Right atrium auricular region (tissue), 2 donors: ENCODE measurements around the gene DNAH8. TPM values are rescaled to one million over a fixed set of nuclear protein-coding genes. Genes with fewer than 3 reads are reported as not detected.

ENCODE experiments used
- DNase-seq: peaks from one replicate; pipeline ENCODE4 v3.0.0-alpha.2; 2019; ENCODE audit warnings: low spot score
- H3K27ac ChIP-seq, 2 donors: fragments of 200-600 bp; sonication (generic); 1 replicate in 1 of 2; 2 replicates in 1 of 2; pipeline ENCODE4 v1.5.1; 2016 to 2019
- H3K27me3 ChIP-seq, 2 donors: fragments of 200-600 bp; sonication (generic); one replicate each; pipeline versions ENCODE4 v1.5.1 to v1.6.0; 2017 to 2019
- H3K36me3 ChIP-seq: fragments of 200-600 bp; sonication (generic); one replicate; pipeline ENCODE4 v1.5.1; 2016
- H3K4me1 ChIP-seq, 2 donors: fragments of 200-600 bp; sonication (generic); one replicate each; pipeline versions ENCODE4 v1.5.1 to v1.6.0; 2017 to 2019
- H3K4me3 ChIP-seq, 2 donors: fragments of 200-600 bp; sonication (generic); 1 replicate in 1 of 2; 2 replicates in 1 of 2; pipeline ENCODE4 v1.5.1; 2017 to 2019; ENCODE audit warnings: mild to moderate bottlenecking in 1 of 2, moderate library complexity in 1 of 2
- H3K9me3 ChIP-seq, 2 donors: fragments of 200-600 bp; sonication (generic); one replicate each; pipeline ENCODE4 v1.5.1; 2019
- CTCF ChIP-seq, 2 donors: fragments of 200-600 bp; sonication (generic); IDR thresholded peaks; one replicate each; pipeline ENCODE4 v1.5.1; 2019; ENCODE audit warnings: antibody characterized with exemption in 2 of 2
- total RNA-seq, 2 donors: library from RNA; depleted of rRNA; stranded (reverse); fragments of >200 nt; gene quantifications; one replicate each; pipeline ENCODE4 v1.1.0, GENCODE V29; 2016

DNAH8 gene
- total RNA-seq, 2 donors from 2014 or later: 0.04 TPM; not detected in 1

- DNase-seq: no peak
- H3K27ac ChIP-seq: no peak overlapping the region
- H3K9me3 ChIP-seq: no peaks in the 10 kb centered on the region
- no peaks in the 10 kb centered on the region for H3K4me1 ChIP-seq
- H3K27me3 ChIP-seq: no peaks in the 10 kb centered on the region
- peaks cover 41% of the 10 kb centered on the region for H3K36me3 ChIP-seq
- TF ChIP-seq CTCF (IDR thresholded peaks at IDR 0.05): no peak
- no peak overlapping the region for H3K4me3 ChIP-seq
These were observed 38.1 kb upstream of the DNAH8 start for GRCh38 chr6:38676974-38677544.

- no peaks in the 10 kb centered on the region for H3K27me3 ChIP-seq
- H3K36me3 ChIP-seq: peaks cover 50% of the 10 kb centered on the region
These were observed 36.8 kb upstream of the DNAH8 start for GRCh38 chr6:38678178-38678760.

GRCh38 chr6:38679668-38680067, 35.4 kb upstream of the DNAH8 start:
- Histone ChIP-seq H3K4me1 (no peaks in the 10 kb centered on the region), H3K36me3 (peaks cover 50% of the 10 kb centered on the region), H3K27ac (no peak overlapping the region), H3K27me3 (no peaks in the 10 kb centered on the region), H3K9me3 (no peaks in the 10 kb centered on the region), H3K4me3 (no peak overlapping the region)
- no peak for TF ChIP-seq CTCF (IDR thresholded peaks at IDR 0.05)
- DNase-seq: no peak

More at GRCh38 chr6:38678178-38678760, 36.8 kb upstream of the DNAH8 start:
- Histone ChIP-seq H3K4me3 (no peak overlapping the region), H3K4me1 (no peaks in the 10 kb centered on the region), H3K9me3 (no peaks in the 10 kb centered on the region), H3K27ac (no peak overlapping the region)
- DNase-seq: no peak
- no peak for TF ChIP-seq CTCF (IDR thresholded peaks at IDR 0.05)

GRCh38 chr6:38681850-38682249, 33.3 kb upstream of the DNAH8 start:
- TF ChIP-seq CTCF (IDR thresholded peaks at IDR 0.05): no peak
- Histone ChIP-seq H3K4me1 (peaks cover 0 to 4% of the 10 kb centered on the region in 2 donors), H3K36me3 (peaks cover 37% of the 10 kb centered on the region), H3K27me3 (no peaks in the 10 kb centered on the region), H3K27ac (no peak overlapping the region), H3K4me3 (no peak overlapping the region), H3K9me3 (no peaks in the 10 kb centered on the region)
- DNase-seq: no peak

GRCh38 chr6:38684237-38684636, 30.9 kb upstream of the DNAH8 start:
- TF ChIP-seq CTCF (IDR thresholded peaks at IDR 0.05): no peak
- Histone ChIP-seq H3K4me3 (no peak overlapping the region), H3K27ac (no peak overlapping the region), H3K27me3 (no peaks in the 10 kb centered on the region), H3K4me1 (peaks cover 0 to 15% of the 10 kb centered on the region in 2 donors), H3K36me3 (peaks cover 26% of the 10 kb centered on the region), H3K9me3 (no peaks in the 10 kb centered on the region)
- DNase-seq: no peak

GRCh38 chr6:38684904-38685303, 30.2 kb upstream of the DNAH8 start:
- no peaks in the 10 kb centered on the region for H3K27me3 ChIP-seq
- H3K27ac ChIP-seq: no peak overlapping the region
- no peak for TF ChIP-seq CTCF (IDR thresholded peaks at IDR 0.05)
- H3K4me1 ChIP-seq: peaks cover 0 to 15% of the 10 kb centered on the region in 2 donors
- H3K36me3 ChIP-seq: peaks cover 24% of the 10 kb centered on the region
- no peaks in the 10 kb centered on the region for H3K9me3 ChIP-seq
- H3K4me3 ChIP-seq: no peak overlapping the region
- no peak for DNase-seq
